Anterior cingulate cortex (tissue), 58 donors: ENCODE results near the gene NEDD9.

ENCODE experiments used
- DNase-seq, 58 donors: peaks; one replicate each; lab custom pipeline; 2025; lab: John Stamatoyannopoulos, UW

NEDD9 gene

DNA sequence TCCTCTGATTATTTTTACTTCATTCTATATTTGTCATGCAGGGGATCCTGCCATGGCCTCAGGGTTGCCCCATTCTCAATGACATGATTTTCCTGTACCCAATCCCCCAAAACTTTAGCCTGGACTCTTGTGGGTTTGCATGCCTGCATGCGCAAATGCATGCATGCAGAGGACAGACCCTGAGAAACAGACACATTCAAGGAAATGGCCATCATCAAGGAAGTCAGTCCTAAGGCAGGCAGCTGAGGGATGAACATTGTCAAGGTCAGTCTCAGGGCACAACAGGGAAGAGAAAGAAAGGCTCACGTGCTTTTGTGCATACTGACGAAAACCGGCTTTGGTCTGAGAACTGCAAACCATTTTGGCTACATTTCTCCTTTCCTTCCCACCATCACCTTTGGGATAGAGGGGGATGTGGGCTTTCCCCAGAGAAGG is 13.1 kb downstream of the NEDD9 start:
- DNase-seq, result no peak

DNA sequence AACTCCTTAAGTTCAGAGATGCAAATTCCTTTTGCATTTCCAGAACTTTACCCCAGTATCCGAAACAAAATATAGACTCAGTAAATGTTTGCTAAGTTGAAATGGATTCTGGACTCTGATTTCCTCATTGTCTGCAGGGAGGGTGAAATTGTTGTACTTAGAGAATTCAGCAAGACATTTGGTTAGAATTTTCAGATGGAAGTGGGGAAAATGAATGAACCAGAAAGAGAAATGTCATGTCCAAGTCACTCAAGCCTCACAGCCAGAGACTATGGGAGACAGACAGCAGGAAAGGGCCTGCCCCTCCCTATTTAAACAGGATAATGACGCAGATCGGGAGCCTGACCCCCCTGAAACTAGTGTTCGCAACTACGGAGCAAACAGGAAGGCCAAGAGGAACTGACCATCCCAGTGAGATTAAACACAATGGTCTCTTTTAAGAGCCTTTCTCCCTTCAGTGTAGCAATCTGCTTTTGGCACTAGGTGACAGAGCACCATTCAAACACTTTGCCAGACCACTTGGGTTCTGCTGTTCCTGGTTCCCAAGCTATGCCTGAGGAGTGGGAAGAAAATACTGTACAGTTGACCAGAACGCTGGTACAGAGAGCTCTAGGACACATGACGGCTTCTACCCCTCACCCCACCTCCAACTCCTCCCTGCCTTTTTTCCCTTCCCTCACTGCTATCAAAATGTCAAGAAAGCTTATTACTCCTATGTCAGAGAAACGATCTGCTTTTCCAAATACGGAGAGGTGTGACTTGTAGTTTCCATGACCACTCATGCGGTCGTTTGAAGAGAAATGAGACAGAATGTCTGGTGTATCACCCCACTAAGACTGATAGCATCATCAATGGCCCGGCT is 13.7 kb downstream of the NEDD9 start:
- DNase-seq, result peak in 13 of 58 donors; percentile 11 to 60 (median 16)

DNA sequence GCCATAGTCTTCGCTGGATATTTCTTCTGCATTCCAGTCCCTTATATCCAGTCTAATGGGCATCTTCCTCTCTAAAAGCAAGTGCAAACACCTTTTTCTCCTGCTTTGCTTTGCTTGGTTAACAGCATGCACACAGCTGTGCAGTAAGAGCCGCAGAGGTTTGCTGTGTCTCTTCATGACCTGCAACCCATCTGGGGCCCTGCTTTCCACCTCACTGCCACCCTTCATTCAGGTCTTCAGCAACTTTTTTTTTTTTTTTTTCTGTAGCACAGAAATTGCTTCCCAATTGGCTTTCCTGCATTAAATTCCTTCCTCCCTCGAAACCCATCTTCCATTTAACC is 14.4 kb downstream of the NEDD9 start:
- DNase-seq, result no peak

DNA sequence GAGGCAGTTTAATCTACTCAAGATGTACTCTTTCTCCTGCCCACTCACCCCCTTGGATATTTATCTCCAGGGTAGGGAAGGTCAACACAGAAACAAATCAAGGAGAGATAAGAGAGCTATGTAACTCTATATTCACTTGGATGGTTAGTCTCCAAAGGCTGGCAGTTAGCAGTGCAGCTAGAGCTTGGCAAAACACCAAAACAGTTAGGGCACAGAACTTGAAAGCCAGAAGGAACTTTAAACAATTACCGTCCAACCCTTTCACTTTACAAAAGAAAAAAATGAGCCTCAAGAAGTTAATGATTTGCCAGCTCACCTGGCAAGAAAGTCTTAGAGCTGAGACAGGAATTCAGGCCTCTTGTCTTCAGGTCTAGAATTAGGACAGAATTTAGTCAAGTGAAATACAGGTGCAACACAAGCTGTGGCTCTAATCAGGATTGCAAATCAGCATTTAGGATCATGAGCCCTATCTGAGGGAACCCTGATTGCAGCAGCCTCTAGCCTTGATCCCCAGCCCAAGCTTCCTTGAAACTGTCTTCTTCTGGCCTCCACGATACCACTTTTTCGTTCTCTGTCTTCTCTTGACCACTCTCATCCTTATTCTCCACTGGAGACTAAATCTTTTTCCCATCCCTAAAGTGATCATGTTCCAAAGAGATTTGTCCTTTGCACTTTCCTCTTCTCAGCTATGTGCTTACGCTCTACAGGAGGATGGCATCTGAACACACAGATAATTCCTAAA is 14.9 kb downstream of the NEDD9 start:
- DNase-seq, result no peak

DNA sequence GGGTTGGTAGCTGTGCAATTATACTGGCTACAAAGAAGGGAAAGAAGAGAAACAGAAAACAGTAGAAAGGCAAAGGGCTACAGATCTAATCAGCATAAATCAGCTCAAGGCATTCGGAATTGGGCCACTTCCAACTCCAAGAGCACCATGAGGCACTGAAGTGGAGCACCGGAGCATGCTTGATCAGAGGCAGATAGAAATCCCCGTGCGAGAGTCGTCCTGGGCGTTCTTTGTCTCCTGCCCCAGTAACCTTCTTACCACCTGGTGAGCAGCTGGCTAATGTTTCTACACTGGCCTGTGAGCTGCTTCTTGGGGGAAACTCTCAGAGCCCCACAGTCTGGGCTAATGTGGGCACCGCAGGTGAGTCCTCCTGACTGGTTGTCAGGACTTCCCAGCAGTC is 16.7 kb downstream of the NEDD9 start:
- DNase-seq, result peak in 2 of 58 donors; percentile 8 to 19

DNA sequence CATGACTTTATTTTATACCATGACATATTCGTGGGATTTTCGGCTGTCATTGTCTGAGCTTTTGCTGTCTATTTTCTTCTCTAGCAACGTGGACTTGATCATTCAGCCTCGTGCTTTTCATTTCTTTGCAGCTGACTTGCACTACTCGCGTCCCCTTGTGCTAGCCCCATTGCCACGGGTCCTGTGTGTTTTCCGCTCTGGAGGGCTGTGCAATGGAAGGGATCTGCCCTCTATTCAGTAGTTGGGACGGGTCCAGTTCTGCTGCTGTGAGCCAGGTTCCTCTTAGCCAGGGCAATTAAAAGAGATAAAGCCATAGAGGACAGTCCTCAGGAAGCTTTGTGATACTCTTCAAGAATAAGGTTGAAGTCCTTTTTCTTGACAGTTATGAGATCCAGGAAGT is 17.6 kb downstream of the NEDD9 start:
- peak in 3 of 58 donors; percentile 14 to 42 (median 20) for DNase-seq

DNA sequence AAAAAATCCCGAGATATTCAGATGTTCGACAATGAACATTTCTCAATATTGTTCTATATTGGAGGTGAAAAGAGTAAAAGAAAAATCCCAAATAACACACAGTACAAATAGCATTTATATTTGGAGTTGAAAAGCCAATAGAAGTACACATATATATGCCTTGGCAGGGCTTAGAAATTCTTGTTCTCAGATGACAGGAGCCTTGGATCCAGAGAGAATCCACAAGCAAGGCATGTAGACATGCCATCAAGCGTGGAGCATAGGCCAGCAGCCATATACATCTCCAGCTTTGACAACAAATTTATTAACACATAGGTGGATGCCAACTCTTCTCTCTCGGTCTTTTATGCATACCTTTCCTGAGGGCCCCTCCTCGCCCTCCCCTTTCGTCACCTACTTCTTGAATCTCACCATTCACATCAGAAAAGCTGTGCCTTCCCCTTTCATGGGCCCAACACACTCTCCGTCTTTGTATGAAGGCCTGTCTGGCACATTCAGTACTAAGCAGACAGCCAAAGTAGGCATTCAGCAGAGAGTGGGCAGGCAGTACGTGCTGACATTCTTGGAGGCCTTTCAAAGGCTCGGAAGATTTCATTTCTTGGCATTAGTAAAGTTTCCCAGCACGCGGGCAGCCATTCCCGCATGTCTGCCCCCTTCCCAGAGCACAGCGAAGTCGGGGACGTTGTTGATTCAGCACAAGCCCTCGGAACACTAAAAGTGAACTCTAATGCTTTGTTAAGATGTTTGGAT is 18.2 kb downstream of the NEDD9 start:
- DNase-seq, result peak in 45 of 58 donors; percentile 9 to 84 (median 45)

DNA sequence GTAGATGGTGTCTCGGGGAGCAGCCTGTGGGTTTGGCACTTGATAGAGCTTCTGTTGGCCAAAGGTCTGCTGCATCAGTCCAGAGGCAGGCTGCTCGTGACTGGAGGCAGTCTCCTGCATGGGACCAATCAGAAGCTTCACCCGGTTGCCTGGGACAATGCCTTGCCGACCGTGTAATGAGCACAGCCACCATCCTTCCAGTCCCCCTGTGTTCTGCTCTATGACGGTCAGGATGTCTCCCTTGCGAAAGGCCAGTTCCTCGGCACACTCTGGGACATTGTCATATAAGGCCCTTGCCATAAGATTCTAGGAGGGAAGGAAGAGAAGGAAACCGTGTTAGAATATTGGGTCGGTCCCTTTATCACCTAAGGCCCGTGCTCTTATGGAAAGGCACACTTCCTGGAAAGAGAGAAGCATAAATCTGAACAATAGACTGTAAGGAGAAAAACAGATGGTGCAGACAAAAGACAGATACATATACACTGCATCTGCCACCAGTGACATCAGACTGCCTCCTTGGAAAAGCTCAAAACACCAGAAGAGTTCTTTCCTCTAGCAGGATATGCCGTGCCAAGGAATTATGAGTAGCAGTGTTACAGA is 18.9 kb downstream of the NEDD9 start:
- peak in 1 of 58 donors; percentile 15 for DNase-seq

DNA sequence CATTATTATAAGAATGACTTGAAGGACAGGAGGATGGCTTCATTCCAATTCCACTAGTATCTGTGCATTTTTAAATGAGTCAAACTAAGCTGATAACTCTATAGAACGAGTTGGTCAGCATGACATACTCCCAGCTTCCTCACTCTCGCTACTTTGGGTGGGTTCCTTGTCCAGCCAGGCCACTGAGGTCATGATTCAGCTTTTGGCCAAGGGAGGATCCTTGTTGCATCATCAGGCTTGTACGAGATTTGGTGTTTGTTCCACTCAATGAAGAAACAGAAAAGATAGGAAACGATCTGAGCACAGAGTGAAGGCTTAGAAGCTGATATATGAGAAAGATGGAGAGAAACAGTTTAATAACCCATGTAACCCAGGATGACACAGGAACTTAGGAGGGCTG is 19.8 kb downstream of the NEDD9 start:
- no peak for DNase-seq

DNA sequence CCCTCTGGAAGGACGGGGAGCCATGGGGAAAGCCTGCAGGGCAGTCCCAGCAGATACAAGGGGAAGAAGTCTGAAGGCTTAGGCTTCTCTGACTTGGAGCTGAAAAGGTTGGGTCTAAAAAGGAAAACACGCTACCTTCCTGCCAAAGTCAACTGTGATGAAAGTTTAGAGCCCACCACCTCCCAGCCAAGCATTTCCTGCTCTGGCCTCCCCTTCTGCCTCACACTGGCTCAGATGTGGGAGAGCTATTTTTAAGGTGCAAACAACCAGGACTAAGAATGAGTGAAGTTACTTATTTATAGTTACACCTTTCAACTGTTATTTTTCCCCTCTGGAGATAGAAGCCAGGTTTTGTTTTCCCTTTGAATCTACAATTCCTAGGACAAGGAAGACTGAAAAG is 21.2 kb downstream of the NEDD9 start:
- DNase-seq, result no peak

DNA sequence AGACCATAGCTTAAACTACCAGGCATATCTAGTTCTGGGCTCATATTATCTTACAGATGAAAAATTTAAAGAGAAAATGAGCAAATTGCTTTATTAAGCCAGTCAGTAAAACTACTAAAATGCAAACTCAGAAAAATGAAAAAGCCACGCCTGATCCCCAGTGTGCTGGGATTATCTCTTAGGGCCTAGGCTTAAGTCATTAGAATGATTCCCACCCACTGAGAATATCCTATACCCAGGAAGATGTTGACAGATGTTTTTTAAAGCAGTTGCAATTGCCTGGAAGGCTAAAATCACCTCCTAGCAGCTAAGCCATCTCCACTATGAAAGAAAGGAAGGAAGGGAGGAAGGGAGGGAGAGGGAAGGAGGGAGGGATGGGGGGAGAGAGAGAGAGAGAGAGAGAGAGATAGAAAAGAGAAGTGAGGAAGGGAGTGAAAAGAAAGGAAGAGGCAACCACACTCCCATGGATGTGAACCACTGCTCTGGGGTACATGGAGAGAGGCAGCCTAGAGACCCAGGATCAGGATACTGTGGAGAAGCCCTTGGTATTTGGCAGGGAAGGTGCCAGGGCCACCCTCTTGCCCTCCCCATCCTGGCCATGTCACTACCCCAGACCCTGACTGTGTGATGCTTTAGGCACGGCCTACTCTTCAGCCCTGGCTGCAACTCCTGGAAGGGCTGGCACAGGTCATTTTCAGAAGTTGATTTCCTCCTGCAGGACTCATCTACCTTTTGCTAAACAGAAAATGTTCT is 21.9 kb downstream of the NEDD9 start:
- DNase-seq, result no peak

DNA sequence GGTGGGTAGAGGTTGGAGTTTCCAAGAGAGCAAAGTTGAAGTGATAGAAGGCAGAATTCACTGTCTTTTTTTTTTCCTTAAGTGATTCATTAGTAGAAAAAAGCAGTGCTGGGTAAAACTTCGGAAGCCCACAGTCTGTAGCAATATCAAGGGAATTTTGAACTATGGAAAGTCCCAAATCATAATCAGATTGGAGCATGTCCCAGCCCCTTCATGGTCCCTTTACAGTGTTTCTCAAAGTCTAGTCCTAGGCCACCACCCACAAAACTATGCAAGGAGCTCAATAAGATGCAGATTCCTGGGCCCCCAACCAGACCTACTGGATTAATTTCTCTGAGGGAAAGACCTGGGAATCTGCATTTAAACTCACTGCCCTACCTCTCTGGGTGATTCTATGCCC is 22.6 kb downstream of the NEDD9 start:
- DNase-seq, result no peak

DNA sequence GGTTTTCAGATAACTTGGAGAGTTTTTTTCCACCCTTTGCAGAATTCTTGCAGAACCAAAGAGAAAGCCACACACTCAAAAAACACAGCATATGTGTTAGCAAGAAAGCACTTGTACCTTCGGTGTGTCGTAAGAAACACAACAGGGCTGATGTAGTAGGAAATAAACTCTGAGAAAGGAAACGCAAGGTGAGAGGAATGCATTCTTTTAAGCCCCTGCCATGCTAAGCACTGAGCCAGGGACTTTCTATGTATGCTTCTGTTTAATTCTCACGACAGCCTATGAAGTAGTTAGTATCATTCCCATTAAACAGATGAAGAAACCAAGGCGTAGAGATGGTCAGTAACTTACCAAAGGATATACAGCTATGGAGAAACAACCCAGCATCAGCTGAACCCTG is 23.1 kb downstream of the NEDD9 start:
- no peak for DNase-seq

DNA sequence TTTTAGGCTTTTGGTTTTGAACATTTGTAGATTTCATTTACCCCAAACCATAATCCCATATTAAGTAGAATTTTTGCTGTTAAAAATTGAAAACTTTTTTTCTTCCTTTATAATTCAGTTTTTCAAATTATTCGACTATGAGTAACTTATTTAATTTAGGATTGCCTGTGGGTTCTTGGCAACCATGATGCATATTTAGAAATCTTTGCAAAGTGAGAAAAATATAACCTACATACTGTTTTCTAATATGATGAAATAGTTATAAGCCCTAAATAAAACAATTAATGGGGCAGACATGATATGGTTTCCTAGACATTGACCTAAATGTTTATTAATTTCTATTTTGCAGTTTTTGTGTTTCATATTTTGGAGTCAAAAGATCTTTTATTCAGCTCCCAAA is 23.6 kb downstream of the NEDD9 start:
- DNase-seq, result no peak

DNA sequence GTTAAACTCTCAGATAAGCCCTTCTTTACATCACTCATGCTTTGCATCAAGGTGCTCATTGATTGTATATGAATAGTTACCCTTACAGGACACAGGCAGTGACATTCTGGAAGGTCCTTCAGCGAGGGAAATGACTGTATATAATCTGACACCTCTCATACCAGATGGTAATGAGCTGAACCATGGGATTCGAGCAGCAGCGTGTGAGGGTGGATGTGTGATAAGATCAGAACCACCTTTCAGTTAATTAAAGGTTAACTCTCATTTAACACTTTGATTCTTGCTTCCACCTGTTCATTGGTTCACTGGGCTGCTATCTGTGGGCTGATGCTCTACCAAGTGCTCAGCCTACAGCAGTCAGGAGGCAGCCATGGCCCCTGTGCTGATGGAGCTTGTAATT is 24.2 kb downstream of the NEDD9 start:
- DNase-seq, result no peak

DNA sequence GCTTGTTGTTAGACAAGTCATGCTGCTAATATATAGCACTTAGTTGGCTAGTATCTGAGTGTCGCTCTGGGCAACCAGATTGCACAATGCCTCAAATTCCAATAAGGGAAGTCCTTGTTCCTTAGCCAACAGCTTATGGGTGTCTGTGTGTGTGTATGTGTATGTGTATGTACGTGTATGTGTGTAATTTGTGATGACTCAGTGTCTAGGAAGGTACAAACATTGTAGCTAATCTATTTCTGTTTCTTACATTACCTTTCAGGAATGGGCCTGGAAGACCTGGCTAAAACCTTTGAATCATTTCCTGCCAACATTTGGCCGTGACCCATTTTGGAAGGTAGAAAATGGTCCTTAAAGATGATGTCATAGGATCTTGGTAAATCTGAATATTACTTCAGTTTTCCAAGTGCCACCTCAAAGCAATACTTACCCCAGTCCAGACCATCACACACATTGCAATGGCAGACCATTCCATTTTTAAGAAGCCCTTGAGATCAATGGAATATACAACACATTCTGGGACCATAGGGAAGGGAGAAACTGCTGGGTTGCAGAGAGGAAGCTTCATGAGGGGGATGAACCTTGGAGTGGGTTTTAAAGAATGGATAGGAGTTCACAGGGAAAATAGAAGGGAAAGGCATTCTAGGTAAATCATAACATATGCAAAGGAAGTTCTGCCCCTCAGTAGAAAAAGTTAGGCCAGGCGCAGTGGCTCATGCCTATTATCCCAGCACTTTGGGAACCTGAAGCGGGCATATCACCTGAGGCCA is 25.1 kb downstream of the NEDD9 start:
- peak in 8 of 58 donors; percentile 10 to 30 (median 20) for DNase-seq

DNA sequence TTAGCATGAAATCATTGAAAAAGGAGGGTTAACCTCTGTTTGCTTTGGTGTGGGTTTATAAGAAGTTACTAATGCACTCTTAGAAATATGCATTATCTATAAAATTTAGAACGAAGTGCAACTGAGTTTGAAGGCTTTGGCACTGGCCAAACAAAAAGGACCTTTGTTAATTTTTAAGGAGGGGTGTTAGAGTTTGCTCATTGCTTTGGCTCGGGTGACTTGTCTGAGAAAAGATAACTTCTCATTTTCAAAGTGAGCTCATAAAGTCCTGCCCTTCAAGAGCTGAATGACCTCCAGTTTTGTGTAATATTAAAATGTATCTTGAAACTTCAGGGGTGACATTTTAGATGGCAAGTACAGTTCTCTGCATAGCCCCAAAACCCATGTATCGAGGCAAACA is 25.9 kb downstream of the NEDD9 start:
- DNase-seq, result no peak

DNA sequence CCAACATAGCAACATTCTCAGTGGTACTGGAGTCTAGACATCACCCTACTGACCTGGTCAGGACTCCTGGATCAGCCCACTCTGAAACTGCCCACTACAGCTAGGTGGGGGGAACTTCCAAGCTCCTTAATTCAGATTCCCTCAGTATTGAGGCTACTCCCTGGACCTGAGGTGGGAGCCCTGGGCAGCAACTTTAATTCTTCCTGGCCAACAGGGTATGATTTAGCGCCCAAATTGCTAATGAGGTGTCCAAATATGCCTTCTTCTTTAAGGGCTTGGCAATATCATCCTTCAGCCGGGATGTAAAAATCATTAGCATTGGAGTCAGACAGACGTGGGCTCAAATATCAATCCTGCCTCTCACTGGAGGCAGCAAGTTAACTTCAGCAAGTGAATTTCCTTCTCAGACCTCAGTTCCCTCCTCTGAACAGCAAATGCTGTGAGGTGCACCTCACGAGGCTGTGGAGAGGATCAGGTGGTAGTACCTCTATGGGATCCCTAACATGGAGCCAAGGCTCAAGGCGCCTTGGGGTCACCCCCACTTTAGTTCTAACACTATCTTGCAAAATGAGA is 27.6 kb downstream of the NEDD9 start:
- DNase-seq, result no peak

DNA sequence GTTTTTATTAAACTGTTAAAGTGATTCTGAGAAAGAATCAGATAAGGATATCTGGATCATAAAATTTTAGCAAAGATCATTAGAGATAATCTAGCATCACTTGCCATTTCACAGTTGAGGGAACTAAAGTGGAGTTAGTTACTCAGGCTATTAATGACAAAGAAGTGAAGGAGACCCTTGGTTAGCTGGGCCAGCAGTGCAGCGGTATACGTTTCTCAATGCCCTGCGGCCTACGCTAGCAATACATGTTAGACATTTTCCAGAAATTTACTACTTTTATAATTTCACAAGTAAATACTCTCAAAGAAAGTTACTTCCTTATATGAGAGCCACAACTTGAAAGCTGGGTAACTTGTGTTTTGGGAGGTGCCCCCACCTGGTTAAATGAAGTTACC is 28.5 kb downstream of the NEDD9 start:
- no peak for DNase-seq
